ENCODE data around the gene RND1.
"Not testable (repeated sequence)": the region's sequence is repeated elsewhere in the genome, so short reads cannot be mapped to it uniquely, and the experiment has no call there.

RND1 gene

GRCh38 chr12:48851883-48852733 lies 13.6 kb downstream of the RND1 start, which contains the start of gene DDX23:
Gene DDX23 (minus strand): TSS chr12:48852163. CDS start chr12:48845782, 6,381 bp downstream.
- Histone ChIP-seq H3K27me3 (replicated peaks; ENCODE audit: control insufficient read depth, insufficient read depth, low read length) (no peaks in the 10 kb centered on the region), H3K36me3 (ENCODE audit: control insufficient read depth, insufficient read depth, low read length) (no peaks in the 10 kb centered on the region; the same call in none of the 2 replicates), H3K4me3 (replicated peaks; ENCODE audit: low read depth, low read length) (peak within 1 kb of the TSS; percentile 97)
- TF ChIP-seq, protein P1, sequence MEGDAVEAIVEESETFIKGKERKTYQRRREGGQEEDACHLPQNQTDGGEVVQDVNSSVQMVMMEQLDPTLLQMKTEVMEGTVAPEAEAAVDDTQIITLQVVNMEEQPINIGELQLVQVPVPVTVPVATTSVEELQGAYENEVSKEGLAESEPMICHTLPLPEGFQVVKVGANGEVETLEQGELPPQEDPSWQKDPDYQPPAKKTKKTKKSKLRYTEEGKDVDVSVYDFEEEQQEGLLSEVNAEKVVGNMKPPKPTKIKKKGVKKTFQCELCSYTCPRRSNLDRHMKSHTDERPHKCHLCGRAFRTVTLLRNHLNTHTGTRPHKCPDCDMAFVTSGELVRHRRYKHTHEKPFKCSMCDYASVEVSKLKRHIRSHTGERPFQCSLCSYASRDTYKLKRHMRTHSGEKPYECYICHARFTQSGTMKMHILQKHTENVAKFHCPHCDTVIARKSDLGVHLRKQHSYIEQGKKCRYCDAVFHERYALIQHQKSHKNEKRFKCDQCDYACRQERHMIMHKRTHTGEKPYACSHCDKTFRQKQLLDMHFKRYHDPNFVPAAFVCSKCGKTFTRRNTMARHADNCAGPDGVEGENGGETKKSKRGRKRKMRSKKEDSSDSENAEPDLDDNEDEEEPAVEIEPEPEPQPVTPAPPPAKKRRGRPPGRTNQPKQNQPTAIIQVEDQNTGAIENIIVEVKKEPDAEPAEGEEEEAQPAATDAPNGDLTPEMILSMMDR (IDR thresholded peaks at IDR 0.05; ENCODE audit: insufficient read depth, low read length, poor library complexity, severe bottlenecking): no peak
- DNase-seq (ENCODE audit: extremely low read depth, insufficient read length): peak; percentile 95

DNA sequence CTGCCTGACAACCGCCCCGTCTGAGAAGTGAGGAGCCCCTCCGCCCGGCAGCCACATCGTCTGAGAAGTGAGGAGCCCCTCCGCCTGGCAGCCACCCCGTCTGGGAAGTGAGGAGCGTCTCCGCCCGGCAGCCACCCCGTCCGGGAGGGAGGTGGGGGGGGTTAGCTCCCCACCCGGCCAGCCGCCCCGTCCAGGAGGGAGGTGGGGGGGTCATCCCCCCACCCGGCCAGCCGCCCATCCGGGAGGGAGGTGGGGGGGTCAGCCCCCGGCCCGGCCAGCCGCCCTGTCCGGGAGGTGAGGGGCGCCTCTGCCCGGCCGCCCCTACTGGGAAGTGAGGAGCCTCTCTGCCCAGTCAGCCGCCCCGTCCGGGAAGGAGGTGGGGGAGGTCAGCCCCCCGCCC lies 23.6 kb downstream of the RND1 start:
- H3K27me3 ChIP-seq (replicated peaks; ENCODE audit: control insufficient read depth, insufficient read depth, low read length); DNase-seq (ENCODE audit: extremely low read depth, insufficient read length); H3K4me3 ChIP-seq (replicated peaks; ENCODE audit: low read depth, low read length): not testable (repeated sequence)
- H3K36me3 ChIP-seq (ENCODE audit: control insufficient read depth, insufficient read depth, low read length): peaks cover 19% of the 10 kb centered on the region

DNA sequence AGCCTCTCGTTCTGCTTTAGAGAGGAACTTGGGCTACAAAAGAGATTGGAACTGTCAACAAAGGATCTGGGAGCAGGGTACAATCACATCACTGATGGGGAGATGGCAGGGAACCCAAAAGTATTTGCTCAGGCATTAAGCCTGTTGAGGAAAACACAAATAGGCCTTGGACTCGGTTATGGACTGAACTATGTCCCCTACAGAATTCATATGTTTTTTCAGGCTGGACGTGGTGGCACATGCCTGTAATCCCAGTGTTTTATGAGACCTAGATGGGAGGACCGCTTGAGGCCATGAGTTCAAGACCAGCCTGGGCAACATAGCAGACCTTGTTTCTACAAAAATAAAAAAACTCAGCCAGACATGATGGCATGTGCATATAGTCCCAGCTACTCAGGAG lies 27.6 kb downstream of the RND1 start:
- TF ChIP-seq, protein P1 (IDR thresholded peaks at IDR 0.05; ENCODE audit: insufficient read depth, low read length, poor library complexity, severe bottlenecking): no peak
- H3K27me3 ChIP-seq (replicated peaks; ENCODE audit: control insufficient read depth, insufficient read depth, low read length): no peaks in the 10 kb centered on the region
- H3K4me3 ChIP-seq (replicated peaks; ENCODE audit: low read depth, low read length): no peak overlapping the region
- peaks cover 27% of the 10 kb centered on the region for H3K36me3 ChIP-seq (ENCODE audit: control insufficient read depth, insufficient read depth, low read length)
- DNase-seq (ENCODE audit: extremely low read depth, insufficient read length): no peak

DNA sequence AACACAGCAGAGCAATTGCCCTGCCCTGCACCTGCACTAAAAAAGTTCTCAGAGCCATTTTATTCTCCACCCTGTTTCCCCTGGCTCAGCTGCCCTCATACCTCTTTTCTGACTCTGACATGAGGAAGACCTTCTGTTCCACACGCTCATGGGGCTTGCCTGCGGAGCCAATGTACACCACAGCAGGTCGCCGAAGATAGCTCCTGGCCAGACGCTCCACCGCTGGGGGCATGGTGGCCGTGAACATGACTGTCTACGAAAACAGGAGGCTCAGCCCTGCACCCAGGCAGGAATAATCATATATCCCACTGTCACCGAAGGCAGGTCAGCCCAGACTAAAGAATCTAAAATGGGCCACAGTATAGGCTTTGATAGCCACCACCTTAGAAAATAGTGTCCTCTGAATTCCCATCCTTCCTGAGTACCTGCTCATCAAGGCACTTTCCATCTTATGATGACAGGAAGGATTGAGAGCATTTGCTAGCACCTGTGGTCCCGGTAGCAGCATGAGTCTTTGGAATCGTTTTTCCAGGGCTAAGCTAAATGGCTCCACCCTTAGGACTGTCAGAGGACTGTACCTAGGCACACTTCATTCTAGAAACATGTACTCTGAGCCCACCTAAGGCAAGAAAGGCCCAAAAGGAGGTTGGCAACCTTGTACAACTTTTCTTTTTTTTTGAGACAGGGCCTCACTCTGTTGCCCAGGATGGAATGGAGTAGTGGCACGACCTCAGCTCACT lies 33.2 kb downstream of the RND1 start:
- H3K27me3 ChIP-seq (replicated peaks; ENCODE audit: control insufficient read depth, insufficient read depth, low read length): no peaks in the 10 kb centered on the region
- TF ChIP-seq, protein P1 (IDR thresholded peaks at IDR 0.05; ENCODE audit: insufficient read depth, low read length, poor library complexity, severe bottlenecking): no peak
- no peak overlapping the region for H3K4me3 ChIP-seq (replicated peaks; ENCODE audit: low read depth, low read length)
- no peak for DNase-seq (ENCODE audit: extremely low read depth, insufficient read length)
- H3K36me3 ChIP-seq (ENCODE audit: control insufficient read depth, insufficient read depth, low read length): peaks cover 57% of the 10 kb centered on the region

GRCh38 chr12:48831257-48831656 lies 34.4 kb downstream of the RND1 start:
- H3K4me3 ChIP-seq (replicated peaks; ENCODE audit: low read depth, low read length): no peak overlapping the region
- no peak for DNase-seq (ENCODE audit: extremely low read depth, insufficient read length)
- H3K36me3 ChIP-seq (ENCODE audit: control insufficient read depth, insufficient read depth, low read length): peaks cover 49% of the 10 kb centered on the region
- H3K27me3 ChIP-seq (replicated peaks; ENCODE audit: control insufficient read depth, insufficient read depth, low read length): no peaks in the 10 kb centered on the region
- TF ChIP-seq, protein P1 (IDR thresholded peaks at IDR 0.05; ENCODE audit: insufficient read depth, low read length, poor library complexity, severe bottlenecking): no peak
